ENCODE measurements around the gene SAPCD2.

DNA sequence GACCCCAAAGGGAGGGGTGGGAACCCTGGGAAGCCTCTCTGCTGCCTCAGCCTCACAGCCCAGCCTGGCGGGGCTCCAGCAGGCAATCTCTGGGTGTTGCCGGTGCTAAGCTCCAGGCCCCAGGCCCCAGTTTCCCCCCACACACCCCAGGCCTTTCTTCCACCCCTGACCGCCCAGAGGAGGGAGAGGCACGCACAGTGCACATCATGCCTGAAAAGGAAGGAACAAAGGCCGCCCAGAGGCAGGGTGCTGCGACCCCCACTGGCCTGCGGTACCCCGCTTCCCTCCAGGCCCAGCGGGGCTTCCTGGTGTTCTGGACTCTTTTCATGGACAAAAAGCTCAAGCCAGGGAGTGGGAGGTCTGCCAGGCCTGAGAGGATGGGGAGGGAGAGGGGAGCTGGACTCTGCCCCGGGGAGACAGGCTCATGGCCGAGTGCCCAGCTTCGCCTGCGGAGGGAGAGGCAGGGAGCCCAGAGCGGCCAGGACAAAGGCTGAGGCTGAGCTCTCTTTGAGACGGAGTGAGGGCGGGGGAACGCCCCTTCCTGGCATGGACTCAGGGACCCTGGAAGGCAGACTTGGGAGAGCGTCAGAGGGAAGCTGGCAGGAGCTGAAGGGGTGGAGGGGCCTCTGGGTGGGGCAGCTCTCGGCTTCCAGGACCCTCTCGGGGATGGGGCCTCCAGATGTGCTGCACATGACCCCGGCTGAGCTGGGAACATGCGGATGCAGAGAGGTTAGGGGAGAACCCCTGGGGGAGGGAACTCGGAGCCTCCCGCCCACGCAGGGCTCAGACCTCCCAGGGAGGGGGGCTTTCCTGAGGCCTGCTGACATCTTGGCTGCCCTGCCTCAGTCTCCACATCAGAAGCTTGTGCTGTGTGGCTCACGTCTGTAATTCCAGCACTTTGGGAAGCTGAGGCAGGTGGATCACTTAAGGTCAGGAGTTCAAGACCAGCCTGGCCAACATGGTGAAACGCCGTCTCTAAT is 14.7 kb downstream of the SAPCD2 start:
- TF ChIP-seq, protein P1, sequence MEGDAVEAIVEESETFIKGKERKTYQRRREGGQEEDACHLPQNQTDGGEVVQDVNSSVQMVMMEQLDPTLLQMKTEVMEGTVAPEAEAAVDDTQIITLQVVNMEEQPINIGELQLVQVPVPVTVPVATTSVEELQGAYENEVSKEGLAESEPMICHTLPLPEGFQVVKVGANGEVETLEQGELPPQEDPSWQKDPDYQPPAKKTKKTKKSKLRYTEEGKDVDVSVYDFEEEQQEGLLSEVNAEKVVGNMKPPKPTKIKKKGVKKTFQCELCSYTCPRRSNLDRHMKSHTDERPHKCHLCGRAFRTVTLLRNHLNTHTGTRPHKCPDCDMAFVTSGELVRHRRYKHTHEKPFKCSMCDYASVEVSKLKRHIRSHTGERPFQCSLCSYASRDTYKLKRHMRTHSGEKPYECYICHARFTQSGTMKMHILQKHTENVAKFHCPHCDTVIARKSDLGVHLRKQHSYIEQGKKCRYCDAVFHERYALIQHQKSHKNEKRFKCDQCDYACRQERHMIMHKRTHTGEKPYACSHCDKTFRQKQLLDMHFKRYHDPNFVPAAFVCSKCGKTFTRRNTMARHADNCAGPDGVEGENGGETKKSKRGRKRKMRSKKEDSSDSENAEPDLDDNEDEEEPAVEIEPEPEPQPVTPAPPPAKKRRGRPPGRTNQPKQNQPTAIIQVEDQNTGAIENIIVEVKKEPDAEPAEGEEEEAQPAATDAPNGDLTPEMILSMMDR (IDR thresholded peaks at IDR 0.05; ENCODE audit: low read depth, low read length, poor library complexity, severe bottlenecking): no peak
- no peak for TF ChIP-seq EZH2phosphoT487 (IDR thresholded peaks at IDR 0.05; ENCODE audit: borderline replicate concordance, low read length)
